Spleen (tissue), 11 donors: ENCODE measurements around the gene NOS1AP. TPM values are rescaled to one million over a fixed set of nuclear protein-coding genes. Genes with fewer than 3 reads are reported as not detected.

Experiments used
- DNase-seq: peaks from one replicate; pipeline ENCODE4 v3.0.0-alpha.2; 2020
- H3K27ac ChIP-seq, 8 donors: fragments of 200-600 bp; sonication (generic) in 7 of 8; 1 replicate in 4 of 8; 2 replicates in 4 of 8; pipeline versions ENCODE4 v1.5.0 to v1.8.0; 2016 to 2021; ENCODE audit warnings: inconsistent platforms in 4 of 8, mild to moderate bottlenecking in 4 of 8, moderate library complexity in 1 of 8
- H3K27me3 ChIP-seq, 7 donors: fragments of 200-600 bp; sonication (generic) in 6 of 7; replicated peaks in 1 of 7; 1 replicate in 4 of 7; 2 replicates in 3 of 7; pipeline versions ENCODE4 v1.5.0 to v1.8.0; 2016 to 2021; ENCODE audit warnings: inconsistent platforms in 3 of 7, mild to moderate bottlenecking in 1 of 7
- H3K36me3 ChIP-seq, 6 donors: fragments of 200-600 bp; sonication (generic) in 5 of 6; 1 replicate in 4 of 6; 2 replicates in 2 of 6; pipeline versions ENCODE4 v1.5.0 to v1.8.0; 2016 to 2021; ENCODE audit warnings: inconsistent platforms in 2 of 6
- H3K4me1 ChIP-seq, 6 donors: fragments of 200-600 bp; sonication (generic) in 5 of 6; 1 replicate in 3 of 6; 2 replicates in 3 of 6; pipeline versions ENCODE4 v1.5.0 to v1.8.0; 2016 to 2021; ENCODE audit warnings: inconsistent platforms in 3 of 6
- H3K4me3 ChIP-seq, 8 donors: fragments of 200-600 bp; sonication (generic) in 7 of 8; 1 replicate in 4 of 8; 2 replicates in 4 of 8; pipeline versions ENCODE4 v1.5.0 to v1.8.0; 2016 to 2021; ENCODE audit warnings: inconsistent platforms in 4 of 8, mild to moderate bottlenecking in 4 of 8, moderate library complexity in 2 of 8
- H3K9me3 ChIP-seq, 8 donors: fragments of 200-600 bp; sonication (generic) in 7 of 8; 1 replicate in 4 of 8; 2 replicates in 4 of 8; pipeline versions ENCODE4 v1.5.0 to v1.8.0; 2016 to 2021; ENCODE audit warnings: inconsistent platforms in 4 of 8
- CTCF ChIP-seq, 11 experiments: fragments of 200-600 bp in 7 of 11; fragments of 450-650 bp in 4 of 11; sonication (generic) in 4 of 11; IDR thresholded peaks in 8 of 11; conservative IDR thresholded peaks in 3 of 11; 1 replicate in 7 of 11; 2 replicates in 4 of 11; pipeline versions ENCODE4 v1.4.0 to v1.8.0; 2016 to 2021; ENCODE audit warnings: antibody characterized with exemption in 11 of 11, inconsistent platforms in 4 of 11, mild to moderate bottlenecking in 1 of 11
- POLR2A ChIP-seq, 3 donors: fragments of 450-650 bp; IDR thresholded peaks; one replicate each; pipeline ENCODE4 v1.5.1; 2017; ENCODE audit warnings: antibody characterized with exemption in 3 of 3, mild to moderate bottlenecking in 1 of 3
- POLR2AphosphoS5 ChIP-seq, 3 donors: sonication (generic); formaldehyde crosslinking; IDR thresholded peaks; one replicate each; pipeline ENCODE4 v1.5.1; 2017; ENCODE audit warnings: antibody characterized with exemption in 3 of 3
- WGBS, 5 donors: extraction: QIAGEN DNeasy Blood & Tissue Kit in 3 of 5; methylation state at CpG; one replicate each; pipeline versions ENCODE4 v1.1.5 to v1.1.7; 2013 to 2018; 5-methylcytosine and 5-hydroxymethylcytosine counted together
- intact Hi-C: fragments of 100-400 bp; cut with DNase I; formaldehyde crosslinking; loops from one replicate; pipeline ENCODE4 v1.15.0; 2023; ENCODE audit warnings: low total_unique reads
- polyA plus RNA-seq, 3 donors: library from polyadenylated mRNA; stranded (reverse); fragments of 200-250 nt; gene quantifications; one replicate each; pipeline ENCODE4 v1.2.1, GENCODE V29; 2013
- total RNA-seq, 7 donors: library from RNA; depleted of rRNA in 3 of 7; stranded (reverse); fragments of >200 nt in 3 of 7; fragmentation: NEBNext Ultra II Directional in 4 of 7; extraction: Animal tissue kit (Norgen Biotek cat#: 25700) in 4 of 7; gene quantifications; one replicate each; pipeline versions ENCODE4 v1.1.0 to v1.2.1, GENCODE V29; 2016 to 2021
- donor health status: healthy with polysubstance abuse.
- donor health status: DM: no; HTN: no; CAD: no; lungs with moderate emphysema.
- donor health status: DM: no; HTN: no; CAD: no.
- donor health status: Bipolar disorder and iron deficiency.
- donor health status: healthy.
- donor health status: DM: no; HTN: no; CAD: no.
- donor health status: DM: yes; HTN: yes; CAD: no.

NOS1AP gene
- total and polyA plus RNA-seq, 10 donors, result 0.16 to 1.7 (median 0.60) TPM; not detected in 2

- H3K4me1 ChIP-seq, result no peaks in the 10 kb centered on the region
- no peak overlapping the region for H3K27ac ChIP-seq
- no peak for TF ChIP-seq CTCF (IDR thresholded peaks at IDR 0.05 in 8 of 11, conservative IDR thresholded peaks at IDR 0.05 in 3 of 11)
- no peak for TF ChIP-seq POLR2AphosphoS5 (IDR thresholded peaks at IDR 0.05)
- TF ChIP-seq POLR2A (IDR thresholded peaks at IDR 0.05), result no peak
- H3K9me3 ChIP-seq, result no peaks in the 10 kb centered on the region
- H3K27me3 ChIP-seq, result no peaks in the 10 kb centered on the region
- DNase-seq, result no peak
- intact Hi-C loops, result no loop called here
- H3K36me3 ChIP-seq, result peaks cover 0 to 7% (median 0%) of the 10 kb centered on the region in 6 donors
- WGBS, 5 donors, result 76 to 91% (median 82%) methylated on average over 7 to 8 of the region's 8 CpGs
- H3K4me3 ChIP-seq, result no peak overlapping the region
Measured at GRCh38 chr1:162383516-162383915, 314.0 kb downstream of the NOS1AP start.

DNA sequence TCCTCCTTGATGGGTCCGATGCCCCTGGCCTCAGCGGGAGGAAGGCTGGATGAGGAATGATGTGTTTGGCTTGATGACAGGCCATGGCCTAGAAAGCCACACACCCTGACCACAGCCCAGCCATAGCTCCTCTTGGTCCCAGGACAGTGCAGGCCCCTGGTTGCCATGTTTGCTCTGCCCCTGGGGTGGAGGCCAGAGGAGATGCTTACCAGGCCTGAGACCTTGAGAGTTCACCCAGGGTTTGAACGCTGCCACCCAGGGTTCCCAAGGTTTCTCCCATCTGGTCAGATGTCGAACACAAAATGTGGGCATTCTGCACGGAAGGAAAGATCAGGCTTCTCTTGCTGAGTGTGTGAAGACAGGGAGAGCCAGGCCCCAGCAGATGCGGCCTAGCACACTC is 314.6 kb downstream of the NOS1AP start:
- Histone ChIP-seq H3K9me3 (no peaks in the 10 kb centered on the region), H3K4me1 (peaks cover 0 to 2% (median 0%) of the 10 kb centered on the region in 6 donors), H3K27ac (no peak overlapping the region), H3K4me3 (no peak overlapping the region), H3K27me3 (no peaks in the 10 kb centered on the region), H3K36me3 (peaks cover 0 to 7% (median 0%) of the 10 kb centered on the region in 6 donors)
- TF ChIP-seq CTCF (IDR thresholded peaks at IDR 0.05 in 8 of 11, conservative IDR thresholded peaks at IDR 0.05 in 3 of 11), result no peak
- 82 to 97% (median 94%) methylated on average over 5 to 6 of the region's 6 CpGs for WGBS, 5 donors
- no peak for DNase-seq
- intact Hi-C loops, result no loop called here

- no peak for DNase-seq
- WGBS, 5 donors, result 90 to 96% (median 91%) methylated on average over 9 to 10 of the region's 10 CpGs
- no peaks in the 10 kb centered on the region for H3K9me3 ChIP-seq
- H3K27ac ChIP-seq, result no peak overlapping the region
- H3K36me3 ChIP-seq, result peaks cover 0 to 7% (median 0%) of the 10 kb centered on the region in 6 donors
- peaks cover 0 to 9% (median 0%) of the 10 kb centered on the region in 6 donors for H3K4me1 ChIP-seq
- H3K4me3 ChIP-seq, result no peak overlapping the region
- TF ChIP-seq POLR2A (IDR thresholded peaks at IDR 0.05), result no peak
- TF ChIP-seq CTCF (IDR thresholded peaks at IDR 0.05 in 8 of 11, conservative IDR thresholded peaks at IDR 0.05 in 3 of 11), result no peak
- TF ChIP-seq POLR2AphosphoS5 (IDR thresholded peaks at IDR 0.05), result no peak
- intact Hi-C loops, result no loop called here
- H3K27me3 ChIP-seq, result no peaks in the 10 kb centered on the region
Measured at GRCh38 chr1:162384601-162385279, 315.2 kb downstream of the NOS1AP start.

DNA sequence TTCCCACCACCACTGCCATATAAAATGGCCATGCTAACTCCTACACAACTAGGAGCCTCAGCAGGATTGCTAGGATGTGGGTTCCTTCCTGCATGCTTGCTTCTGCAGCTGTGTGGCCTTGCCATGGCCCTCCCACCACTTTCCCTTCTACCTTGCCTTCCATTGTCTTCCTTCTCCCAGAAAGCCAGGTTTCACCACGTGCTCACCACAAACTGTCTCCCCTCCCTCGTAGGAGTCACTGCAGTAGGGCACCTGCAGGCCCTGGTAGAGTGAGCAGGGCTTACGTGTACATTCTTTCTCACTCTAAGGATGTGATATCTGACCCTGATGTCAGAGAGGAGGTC is 315.8 kb downstream of the NOS1AP start:
- Histone ChIP-seq H3K4me1 (peaks cover 0 to 11% (median 0%) of the 10 kb centered on the region in 6 donors), H3K4me3 (no peak overlapping the region), H3K36me3 (peaks cover 0 to 7% (median 0%) of the 10 kb centered on the region in 6 donors), H3K27me3 (peaks cover 0 to 4% (median 0%) of the 10 kb centered on the region in 7 donors), H3K27ac (no peak overlapping the region), H3K9me3 (no peaks in the 10 kb centered on the region)
- no peak for DNase-seq
- 51 to 72% (median 59%) methylated on average over 3 of the region's 3 CpGs for WGBS, 5 donors
- TF ChIP-seq POLR2A (IDR thresholded peaks at IDR 0.05) (no peak), POLR2AphosphoS5 (IDR thresholded peaks at IDR 0.05) (no peak), CTCF (IDR thresholded peaks at IDR 0.05 in 8 of 11, conservative IDR thresholded peaks at IDR 0.05 in 3 of 11) (no peak)
- intact Hi-C loops, result no loop called here
